Neural cell (in vitro differentiated cells): ENCODE data around the gene C7orf57. TPM values are rescaled to one million over a fixed set of nuclear protein-coding genes. Genes with fewer than 3 reads are reported as not detected.

Experiments
- H2AFZ ChIP-seq: fragments of 200-600, 300-800 bp; sonication (generic), shearing (Covaris generic); 2 replicates; pipeline ENCODE4 v1.6.0; 2014; ENCODE audit warnings: low read depth, mild to moderate bottlenecking, antibody characterized with exemption, low read length, moderate library complexity
- H3F3A ChIP-seq: fragments of 200-600 bp; shearing (Covaris generic); 2 replicates; pipeline ENCODE4 v1.6.1; 2016; ENCODE audit warnings: mild to moderate bottlenecking, moderate library complexity, mixed read lengths, antibody characterized with exemption, low read length; ENCODE audit not compliant: insufficient read depth, poor library complexity, severe bottlenecking
- H3K27ac ChIP-seq: fragments of 200-600, 300-800 bp; sonication (generic), shearing (Covaris generic); 2 replicates; pipeline ENCODE4 v1.5.1; 2014; ENCODE audit warnings: mild to moderate bottlenecking, low read length, moderate library complexity
- H3K27me3 ChIP-seq: fragments of 300-800, 200-600 bp; sonication (generic), shearing (Covaris generic); 2 replicates; pipeline ENCODE4 v1.6.0; 2014; ENCODE audit warnings: mild to moderate bottlenecking, low read depth, low read length, moderate library complexity; ENCODE audit not compliant: insufficient read depth
- H3K36me3 ChIP-seq: fragments of 300-800, 200-600 bp; sonication (generic), shearing (Covaris generic); 2 replicates; pipeline ENCODE4 v1.5.1; 2014; ENCODE audit warnings: mild to moderate bottlenecking, antibody characterized with exemption, low read length, moderate library complexity; ENCODE audit not compliant: insufficient read depth
- H3K4me2 ChIP-seq: fragments of 300-800, 200-600 bp; sonication (generic), shearing (Covaris generic); 2 replicates; pipeline ENCODE4 v1.6.0; 2014; ENCODE audit warnings: mild to moderate bottlenecking, low read length
- H3K4me3 ChIP-seq: fragments of 300-800, 200-600 bp; sonication (generic), shearing (Covaris generic); 2 replicates; pipeline ENCODE4 v1.5.1; 2014; ENCODE audit warnings: mild to moderate bottlenecking, low read length, moderate library complexity
- H3K79me2 ChIP-seq: fragments of 200-600 bp; shearing (Covaris generic); replicated peaks from 2 replicates; pipeline ENCODE4 v1.6.0; 2014; ENCODE audit warnings: mild to moderate bottlenecking, low read length, moderate library complexity; ENCODE audit not compliant: insufficient read depth
- H3K9ac ChIP-seq: fragments of 300-800, 200-600 bp; sonication (generic), shearing (Covaris generic); 2 replicates; pipeline ENCODE4 v1.6.1; 2016; ENCODE audit warnings: mild to moderate bottlenecking, low read length, mixed read lengths
- H3K9me2 ChIP-seq: fragments of 200-600 bp; shearing (Covaris generic); 2 replicates; pipeline ENCODE4 v1.6.1; 2016; ENCODE audit warnings: mild to moderate bottlenecking, low read length, mixed read lengths; ENCODE audit not compliant: insufficient read depth
- H3K9me3 ChIP-seq: fragments of 200-600, 300-800 bp; sonication (generic), shearing (Covaris generic); 2 replicates; pipeline ENCODE4 v1.6.1; 2016; ENCODE audit warnings: mild to moderate bottlenecking, mixed run types, low read length, moderate library complexity, mixed read lengths
- H4K20me1 ChIP-seq: fragments of 200-600 bp; shearing (Covaris generic); 2 replicates; pipeline ENCODE4 v1.6.1; 2016; ENCODE audit warnings: mild to moderate bottlenecking, mixed run types; ENCODE audit not compliant: insufficient read depth
- EP300 ChIP-seq: fragments of 450-650 bp; conservative IDR thresholded peaks from 2 replicates; pipeline ENCODE4 v1.6.1; 2014; ENCODE audit warnings: antibody characterized with exemption, mild to moderate bottlenecking, moderate library complexity; ENCODE audit not compliant: poor library complexity, severe bottlenecking
- EZH2 ChIP-seq: fragments of 200-600, 300-800 bp; shearing (Covaris generic), sonication (generic); IDR thresholded peaks from 2 replicates; pipeline ENCODE4 v1.6.1; 2014; ENCODE audit warnings: antibody characterized with exemption, low read length, borderline replicate concordance, mild to moderate bottlenecking; ENCODE audit not compliant: insufficient read depth, poor library complexity, severe bottlenecking
- MXI1 ChIP-seq: fragments of 450-650 bp; conservative IDR thresholded peaks from 2 replicates; pipeline ENCODE4 v1.6.1; 2014; ENCODE audit warnings: antibody characterized with exemption, mild to moderate bottlenecking; ENCODE audit not compliant: poor library complexity, severe bottlenecking
- POLR2AphosphoS5 ChIP-seq: IDR thresholded peaks from 2 replicates; pipeline ENCODE4 v1.6.1; 2012
- RAD21 ChIP-seq: fragments of 450-650 bp; conservative IDR thresholded peaks from 2 replicates; pipeline ENCODE4 v1.6.1; 2014; ENCODE audit warnings: antibody characterized with exemption, mild to moderate bottlenecking, moderate library complexity
- SMC3 ChIP-seq: fragments of 450-650 bp; conservative IDR thresholded peaks from 2 replicates; pipeline ENCODE4 v1.6.1; 2014; ENCODE audit warnings: antibody characterized with exemption, mild to moderate bottlenecking, moderate library complexity; ENCODE audit not compliant: poor library complexity
- TAF1 ChIP-seq: IDR thresholded peaks from 2 replicates; pipeline ENCODE4 v1.6.1; 2012; ENCODE audit warnings: low read depth
- polyA plus RNA-seq: library from polyadenylated mRNA; depleted of rRNA; stranded (reverse); fragments of >200 nt; gene quantifications from 2 replicates; pipeline ENCODE4 v1.2.3, GENCODE V29; 2014
- TF ChIP-seq, protein P1 (sequence below): IDR thresholded peaks from 2 replicates; pipeline ENCODE4 v1.6.1; 2012; ENCODE audit warnings: borderline replicate concordance
- TF ChIP-seq, protein P2 (sequence below): fragments of 450-650 bp; IDR thresholded peaks from 2 replicates; pipeline ENCODE4 v1.5.1; 2014; ENCODE audit warnings: antibody characterized with exemption, mild to moderate bottlenecking, moderate library complexity; ENCODE audit not compliant: poor library complexity, severe bottlenecking

The C7orf57 gene
- polyA plus RNA-seq, 1 donor from 2014 or later = not detected

DNA sequence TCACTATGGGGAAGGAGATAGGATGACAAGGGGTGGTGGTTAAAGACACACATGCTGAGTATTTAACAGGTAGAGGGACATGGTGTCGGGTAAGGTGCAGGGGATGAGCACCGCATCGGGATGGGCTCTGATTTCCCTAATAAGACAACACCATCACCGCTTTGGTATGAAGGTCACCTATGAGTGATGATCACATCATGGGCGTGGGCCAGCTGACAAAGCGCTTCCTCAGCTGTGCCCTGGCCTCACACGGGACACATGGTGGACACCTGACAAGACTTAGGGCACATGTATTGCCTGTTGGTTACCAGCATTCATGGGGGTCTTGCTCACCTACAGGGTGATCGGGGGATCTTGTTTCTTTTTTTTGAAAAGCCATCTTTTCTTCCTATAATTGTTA, 12.8 kb downstream of the C7orf57 start:
- Histone ChIP-seq H3K9me3 (no peaks in the 10 kb centered on the region), H3K4me2 (no peak overlapping the region), H4K20me1 (no peaks in the 10 kb centered on the region), H3K27ac (no peak overlapping the region), H3K9me2 (no peaks in the 10 kb centered on the region), H3K4me3 (no peak overlapping the region), H3F3A (no peaks in the 10 kb centered on the region), H3K36me3 (no peaks in the 10 kb centered on the region), H3K79me2 (no peaks in the 10 kb centered on the region), H3K9ac (no peak overlapping the region), H3K27me3 (no peaks in the 10 kb centered on the region), H2AFZ (no peak overlapping the region)
- TF ChIP-seq RAD21 (no peak), EP300 (no peak), MXI1 (no peak), EZH2 (no peak), SMC3 (no peak), POLR2AphosphoS5 (no peak), TAF1 (no peak)
- TF ChIP-seq, protein P1, sequence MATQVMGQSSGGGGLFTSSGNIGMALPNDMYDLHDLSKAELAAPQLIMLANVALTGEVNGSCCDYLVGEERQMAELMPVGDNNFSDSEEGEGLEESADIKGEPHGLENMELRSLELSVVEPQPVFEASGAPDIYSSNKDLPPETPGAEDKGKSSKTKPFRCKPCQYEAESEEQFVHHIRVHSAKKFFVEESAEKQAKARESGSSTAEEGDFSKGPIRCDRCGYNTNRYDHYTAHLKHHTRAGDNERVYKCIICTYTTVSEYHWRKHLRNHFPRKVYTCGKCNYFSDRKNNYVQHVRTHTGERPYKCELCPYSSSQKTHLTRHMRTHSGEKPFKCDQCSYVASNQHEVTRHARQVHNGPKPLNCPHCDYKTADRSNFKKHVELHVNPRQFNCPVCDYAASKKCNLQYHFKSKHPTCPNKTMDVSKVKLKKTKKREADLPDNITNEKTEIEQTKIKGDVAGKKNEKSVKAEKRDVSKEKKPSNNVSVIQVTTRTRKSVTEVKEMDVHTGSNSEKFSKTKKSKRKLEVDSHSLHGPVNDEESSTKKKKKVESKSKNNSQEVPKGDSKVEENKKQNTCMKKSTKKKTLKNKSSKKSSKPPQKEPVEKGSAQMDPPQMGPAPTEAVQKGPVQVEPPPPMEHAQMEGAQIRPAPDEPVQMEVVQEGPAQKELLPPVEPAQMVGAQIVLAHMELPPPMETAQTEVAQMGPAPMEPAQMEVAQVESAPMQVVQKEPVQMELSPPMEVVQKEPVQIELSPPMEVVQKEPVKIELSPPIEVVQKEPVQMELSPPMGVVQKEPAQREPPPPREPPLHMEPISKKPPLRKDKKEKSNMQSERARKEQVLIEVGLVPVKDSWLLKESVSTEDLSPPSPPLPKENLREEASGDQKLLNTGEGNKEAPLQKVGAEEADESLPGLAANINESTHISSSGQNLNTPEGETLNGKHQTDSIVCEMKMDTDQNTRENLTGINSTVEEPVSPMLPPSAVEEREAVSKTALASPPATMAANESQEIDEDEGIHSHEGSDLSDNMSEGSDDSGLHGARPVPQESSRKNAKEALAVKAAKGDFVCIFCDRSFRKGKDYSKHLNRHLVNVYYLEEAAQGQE = no peak
- TF ChIP-seq, protein P2, sequence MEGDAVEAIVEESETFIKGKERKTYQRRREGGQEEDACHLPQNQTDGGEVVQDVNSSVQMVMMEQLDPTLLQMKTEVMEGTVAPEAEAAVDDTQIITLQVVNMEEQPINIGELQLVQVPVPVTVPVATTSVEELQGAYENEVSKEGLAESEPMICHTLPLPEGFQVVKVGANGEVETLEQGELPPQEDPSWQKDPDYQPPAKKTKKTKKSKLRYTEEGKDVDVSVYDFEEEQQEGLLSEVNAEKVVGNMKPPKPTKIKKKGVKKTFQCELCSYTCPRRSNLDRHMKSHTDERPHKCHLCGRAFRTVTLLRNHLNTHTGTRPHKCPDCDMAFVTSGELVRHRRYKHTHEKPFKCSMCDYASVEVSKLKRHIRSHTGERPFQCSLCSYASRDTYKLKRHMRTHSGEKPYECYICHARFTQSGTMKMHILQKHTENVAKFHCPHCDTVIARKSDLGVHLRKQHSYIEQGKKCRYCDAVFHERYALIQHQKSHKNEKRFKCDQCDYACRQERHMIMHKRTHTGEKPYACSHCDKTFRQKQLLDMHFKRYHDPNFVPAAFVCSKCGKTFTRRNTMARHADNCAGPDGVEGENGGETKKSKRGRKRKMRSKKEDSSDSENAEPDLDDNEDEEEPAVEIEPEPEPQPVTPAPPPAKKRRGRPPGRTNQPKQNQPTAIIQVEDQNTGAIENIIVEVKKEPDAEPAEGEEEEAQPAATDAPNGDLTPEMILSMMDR = no peak

- Histone ChIP-seq H3K27me3 (no peaks in the 10 kb centered on the region), H3K9me2 (no peaks in the 10 kb centered on the region), H3K9me3 (no peaks in the 10 kb centered on the region), H3K27ac (no peak overlapping the region), H3F3A (no peaks in the 10 kb centered on the region), H3K9ac (no peak overlapping the region), H2AFZ (no peak overlapping the region), H3K4me3 (no peak overlapping the region), H3K4me2 (no peak overlapping the region), H4K20me1 (no peaks in the 10 kb centered on the region), H3K36me3 (no peaks in the 10 kb centered on the region), H3K79me2 (no peaks in the 10 kb centered on the region)
- TF ChIP-seq EZH2 (no peak), TAF1 (no peak), MXI1 (no peak), EP300 (no peak), POLR2AphosphoS5 (no peak), SMC3 (no peak), RAD21 (no peak)
- TF ChIP-seq, protein P2 = no peak
- TF ChIP-seq, protein P1 = no peak
Observed at GRCh38 chr7:48049850-48050249, 14.5 kb downstream of the C7orf57 start.
